Neuronal stem cell (in vitro differentiated cells): ENCODE results near the gene BPIFB1.

ENCODE experiments used
- DNase-seq: peaks from one replicate; pipeline ENCODE4 v3.0.0-alpha.2; 2013; ENCODE audit warnings: low spot score
- H2AFZ ChIP-seq: one replicate; pipeline ENCODE4 v1.6.1; 2013; ENCODE audit warnings: mild to moderate bottlenecking, low read length, inconsistent platforms
- H2AK5ac ChIP-seq: 2 replicates; pipeline ENCODE4 v1.6.1; 2013; ENCODE audit warnings: low read depth, mild to moderate bottlenecking, inconsistent platforms, low read length, moderate library complexity, mixed read lengths
- H2BK120ac ChIP-seq: 2 replicates; pipeline ENCODE4 v1.6.1; 2013; ENCODE audit warnings: low read depth, mild to moderate bottlenecking, inconsistent platforms, low read length, moderate library complexity, mixed read lengths
- H2BK12ac ChIP-seq: one replicate; pipeline ENCODE4 v1.6.1; 2013; ENCODE audit warnings: low read length, inconsistent platforms
- H2BK15ac ChIP-seq: 2 replicates; pipeline ENCODE4 v1.6.1; 2013; ENCODE audit warnings: mild to moderate bottlenecking, low read length, inconsistent platforms, mixed read lengths
- H2BK5ac ChIP-seq: one replicate; pipeline ENCODE4 v1.6.1; 2013; ENCODE audit warnings: inconsistent platforms, mild to moderate bottlenecking, low read length, moderate library complexity
- H3K14ac ChIP-seq: one replicate; pipeline ENCODE4 v1.6.1; 2013; ENCODE audit warnings: low read length, inconsistent platforms
- H3K18ac ChIP-seq: 2 replicates; pipeline ENCODE4 v1.6.1; 2013; ENCODE audit warnings: low read length, inconsistent platforms
- H3K23ac ChIP-seq: 2 replicates; pipeline ENCODE4 v1.6.1; 2013; ENCODE audit warnings: low read depth, mild to moderate bottlenecking, mixed read lengths, low read length, inconsistent platforms; ENCODE audit not compliant: poor library complexity
- H3K27ac ChIP-seq: replicated peaks from 3 replicates; pipeline ENCODE4 v1.5.1; 2013; ENCODE audit warnings: low read length, inconsistent platforms
- H3K27me3 ChIP-seq, 3 experiments: 2 replicates each; pipeline ENCODE4 v1.6.1; 2013; ENCODE audit warnings: low read length in 3 of 3, mild to moderate bottlenecking in 2 of 3, inconsistent platforms in 1 of 3, low read depth in 1 of 3, mixed read lengths in 1 of 3, moderate library complexity in 1 of 3; ENCODE audit not compliant: control insufficient read depth in 3 of 3, insufficient read depth in 3 of 3
- H3K36me3 ChIP-seq, 2 donors: replicated peaks in 1 of 2; 2 replicates each; pipeline ENCODE4 v1.6.1; 2013; ENCODE audit warnings: low read length in 2 of 2; ENCODE audit not compliant: control insufficient read depth in 2 of 2, insufficient read depth in 2 of 2
- H3K4ac ChIP-seq: 2 replicates; pipeline ENCODE4 v1.6.1; 2013; ENCODE audit warnings: inconsistent platforms, mild to moderate bottlenecking, low read length, moderate library complexity
- H3K4me1 ChIP-seq, 2 donors: 1 replicate in 1 of 2; 2 replicates in 1 of 2; pipeline ENCODE4 v1.6.1; 2013; ENCODE audit warnings: low read length in 2 of 2, low read depth in 1 of 2; ENCODE audit not compliant: control insufficient read depth in 2 of 2, insufficient read depth in 1 of 2
- H3K4me2 ChIP-seq: one replicate; pipeline ENCODE4 v1.6.1; 2013; ENCODE audit warnings: mild to moderate bottlenecking, low read length, inconsistent platforms; ENCODE audit not compliant: insufficient read depth, poor library complexity, severe bottlenecking
- H3K4me3 ChIP-seq, 2 donors: 2 replicates each; pipeline ENCODE4 v1.5.1; 2013; ENCODE audit warnings: low read length in 2 of 2, mild to moderate bottlenecking in 2 of 2, inconsistent platforms in 1 of 2, moderate library complexity in 1 of 2
- H3K79me1 ChIP-seq: one replicate; pipeline ENCODE4 v1.6.1; 2013; ENCODE audit warnings: low read depth, mild to moderate bottlenecking, inconsistent platforms, low read length, moderate library complexity
- H3K9ac ChIP-seq: one replicate; pipeline ENCODE4 v1.6.1; 2013; ENCODE audit warnings: mild to moderate bottlenecking, low read depth, low read length, inconsistent platforms; ENCODE audit not compliant: poor library complexity
- H3K9me3 ChIP-seq, 2 donors: replicated peaks in 1 of 2; 2 replicates each; pipeline versions ENCODE3 to v1.6.1; 2013; ENCODE audit warnings: low read length in 2 of 2, mild to moderate bottlenecking in 2 of 2, inconsistent platforms in 1 of 2, low read depth in 1 of 2, mixed read lengths in 1 of 2, moderate library complexity in 1 of 2; ENCODE audit not compliant: control insufficient read depth in 2 of 2, insufficient read depth in 1 of 2
- H4K8ac ChIP-seq: one replicate; pipeline ENCODE4 v1.6.1; 2013; ENCODE audit warnings: low read depth, mild to moderate bottlenecking, inconsistent platforms, low read length, moderate library complexity
- H4K91ac ChIP-seq: one replicate; pipeline ENCODE4 v1.6.1; 2013; ENCODE audit warnings: low read length, low read depth, mild to moderate bottlenecking, inconsistent platforms; ENCODE audit not compliant: poor library complexity
- WGBS, 2 donors: extraction: QIAGEN DNeasy Blood & Tissue Kit; methylation state at CpG; one replicate each; pipeline ENCODE4 v1.1.7; 2013; ENCODE audit warnings: missing lambda C conversion rate in 2 of 2, mixed read lengths in 1 of 2; ENCODE audit not compliant: insufficient read length in 2 of 2, insufficient replicate concordance in 1 of 2; ENCODE audit errors: extremely low coverage in 2 of 2; 5-methylcytosine and 5-hydroxymethylcytosine counted together

The BPIFB1 gene

GRCh38 chr20:33275871-33276270 is 7.1 kb upstream of the BPIFB1 start:
- Histone ChIP-seq H2BK15ac (no peak overlapping the region), H3K27me3 (peaks cover 0 to 29% (median 0%) of the 10 kb centered on the region in 3 experiments), H3K4me3 (no peak overlapping the region), H3K4ac (no peak overlapping the region), H3K9me3 (no peaks in the 10 kb centered on the region), H3K4me2 (no peak overlapping the region), H3K36me3 (no peaks in the 10 kb centered on the region), H3K79me1 (no peaks in the 10 kb centered on the region), H3K18ac (no peak overlapping the region), H3K14ac (no peak overlapping the region), H3K23ac (no peak overlapping the region), H2AK5ac (no peak overlapping the region), H4K8ac (no peak overlapping the region), H2BK120ac (no peak overlapping the region), H2AFZ (no peak overlapping the region), H3K4me1 (peaks cover 0 to 7% of the 10 kb centered on the region in 2 donors), H4K91ac (no peak overlapping the region), H2BK12ac (no peak overlapping the region), H3K27ac (no peak overlapping the region), H3K9ac (no peak overlapping the region), H2BK5ac (no peak overlapping the region)
- DNase-seq, result no peak
- WGBS, 2 donors, result no CpG with 5 or more reads among the region's 3 CpGs

GRCh38 chr20:33276303-33277113 is 6.5 kb upstream of the BPIFB1 start:
- Histone ChIP-seq H3K23ac (peak overlapping the region; percentile 40), H3K9me3 (no peaks in the 10 kb centered on the region), H3K4me3 (no peak overlapping the region), H2AFZ (no peak overlapping the region), H2BK15ac (no peak overlapping the region), H3K36me3 (no peaks in the 10 kb centered on the region), H3K14ac (no peak overlapping the region), H3K9ac (no peak overlapping the region), H3K79me1 (no peaks in the 10 kb centered on the region), H2BK5ac (no peak overlapping the region), H3K18ac (peak overlapping the region; percentile 6), H4K8ac (no peak overlapping the region), H4K91ac (no peak overlapping the region), H3K27ac (no peak overlapping the region), H2BK12ac (peak overlapping the region; percentile 14), H3K4ac (no peak overlapping the region), H3K4me2 (no peak overlapping the region), H2AK5ac (peak overlapping the region; percentile 32), H3K27me3 (peaks cover 0 to 35% (median 0%) of the 10 kb centered on the region in 3 experiments), H3K4me1 (peaks cover 0 to 7% of the 10 kb centered on the region in 2 donors), H2BK120ac (no peak overlapping the region)
- no peak for DNase-seq
- no CpG with 5 or more reads among the region's 12 CpGs for WGBS, 2 donors

GRCh38 chr20:33277471-33278441 is 5.3 kb upstream of the BPIFB1 start:
- no peak overlapping the region for H3K4me3 ChIP-seq
- H3K4me1 ChIP-seq, result peaks cover 0 to 7% of the 10 kb centered on the region in 2 donors
- H3K79me1 ChIP-seq, result no peaks in the 10 kb centered on the region
- no peak overlapping the region for H2AFZ ChIP-seq
- H2BK120ac ChIP-seq, result no peak overlapping the region
- H3K18ac ChIP-seq, result no peak overlapping the region
- no peak overlapping the region for H3K9ac ChIP-seq
- peaks cover 0 to 29% (median 0%) of the 10 kb centered on the region in 3 experiments for H3K27me3 ChIP-seq
- H3K9me3 ChIP-seq, result no peaks in the 10 kb centered on the region
- no peak overlapping the region for H3K4ac ChIP-seq
- WGBS, 2 donors, result no CpG with 5 or more reads among the region's 13 CpGs
- no peak overlapping the region for H4K8ac ChIP-seq
- no peak overlapping the region for H3K27ac ChIP-seq
- no peak overlapping the region for H2BK5ac ChIP-seq
- H2BK15ac ChIP-seq, result no peak overlapping the region
- no peak overlapping the region for H2AK5ac ChIP-seq
- no peak for DNase-seq
- H3K4me2 ChIP-seq, result no peak overlapping the region
- no peaks in the 10 kb centered on the region for H3K36me3 ChIP-seq
- no peak overlapping the region for H2BK12ac ChIP-seq
- no peak overlapping the region for H3K14ac ChIP-seq
- H3K23ac ChIP-seq, result no peak overlapping the region
- H4K91ac ChIP-seq, result no peak overlapping the region

- no peak overlapping the region for H2BK5ac ChIP-seq
- no peak overlapping the region for H3K23ac ChIP-seq
- H3K14ac ChIP-seq, result no peak overlapping the region
- no peak overlapping the region for H4K91ac ChIP-seq
- no peak overlapping the region for H3K9ac ChIP-seq
- H3K36me3 ChIP-seq, result no peaks in the 10 kb centered on the region
- no peaks in the 10 kb centered on the region for H3K9me3 ChIP-seq
- no peaks in the 10 kb centered on the region for H3K79me1 ChIP-seq
- no peak overlapping the region for H2BK120ac ChIP-seq
- no peak for DNase-seq
- H2AFZ ChIP-seq, result no peak overlapping the region
- no peak overlapping the region for H2BK12ac ChIP-seq
- H3K4me3 ChIP-seq, result no peak overlapping the region
- no peak overlapping the region for H3K27ac ChIP-seq
- H3K4ac ChIP-seq, result no peak overlapping the region
- H3K18ac ChIP-seq, result no peak overlapping the region
- peaks cover 0 to 32% (median 0%) of the 10 kb centered on the region in 3 experiments for H3K27me3 ChIP-seq
- no peak overlapping the region for H4K8ac ChIP-seq
- no peak overlapping the region for H2AK5ac ChIP-seq
- no peak overlapping the region for H2BK15ac ChIP-seq
- peaks cover 0 to 7% of the 10 kb centered on the region in 2 donors for H3K4me1 ChIP-seq
- WGBS, 2 donors, result no CpG with 5 or more reads among the region's 3 CpGs
- H3K4me2 ChIP-seq, result no peak overlapping the region
Measured at GRCh38 chr20:33278700-33279099, 4.3 kb upstream of the BPIFB1 start.
